Esophagus (tissue), 2 donors: ENCODE measurements around the gene KCNMA1. TPM values are rescaled to one million over a fixed set of nuclear protein-coding genes. Genes with fewer than 3 reads are reported as not detected.

Experiments used
- H3K27ac ChIP-seq, 2 donors: one replicate each; pipeline ENCODE4 v1.5.1; 2013; ENCODE audit warnings: low read depth in 2 of 2, mild to moderate bottlenecking in 2 of 2, inconsistent platforms in 1 of 2, low read length in 1 of 2, moderate library complexity in 1 of 2
- H3K27me3 ChIP-seq, 2 donors: one replicate each; pipeline ENCODE4 v1.6.1; 2013; ENCODE audit warnings: low read length in 2 of 2, control low read depth in 1 of 2, mild to moderate bottlenecking in 1 of 2; ENCODE audit not compliant: insufficient read depth in 2 of 2, control insufficient read depth in 1 of 2
- H3K36me3 ChIP-seq, 2 donors: one replicate each; pipeline ENCODE4 v1.6.1; 2013; ENCODE audit warnings: low read length in 1 of 2; ENCODE audit not compliant: control insufficient read depth in 2 of 2, insufficient read depth in 2 of 2
- H3K4me1 ChIP-seq, 2 donors: one replicate each; pipeline ENCODE4 v1.6.1; 2013; ENCODE audit warnings: low read length in 1 of 2; ENCODE audit not compliant: control insufficient read depth in 2 of 2, insufficient read depth in 2 of 2
- H3K4me3 ChIP-seq, 2 donors: one replicate each; pipeline ENCODE4 v1.5.1; 2013; ENCODE audit warnings: low read length in 2 of 2, mild to moderate bottlenecking in 2 of 2, low read depth in 1 of 2, moderate library complexity in 1 of 2
- H3K9me3 ChIP-seq, 2 donors: one replicate each; pipeline ENCODE4 v1.6.1; 2013; ENCODE audit warnings: mild to moderate bottlenecking in 2 of 2, low read depth in 1 of 2, low read length in 1 of 2, moderate library complexity in 1 of 2; ENCODE audit not compliant: control insufficient read depth in 2 of 2, insufficient read depth in 1 of 2
- WGBS, 2 donors: extraction: QIAGEN DNeasy Blood & Tissue Kit; methylation state at CpG; one replicate each; pipeline ENCODE4 v1.1.7; 2013; 5-methylcytosine and 5-hydroxymethylcytosine counted together
- polyA plus RNA-seq, 2 donors: library from polyadenylated mRNA; stranded (reverse); fragments of 200-250 nt; gene quantifications; one replicate each; pipeline ENCODE4 v1.2.3, GENCODE V29; 2013
- donor health status: healthy with polysubstance abuse.
- donor health status: Bipolar disorder and iron deficiency.

The KCNMA1 gene
- polyA plus RNA-seq, 2 donors = 8.4 to 11.2 TPM

DNA sequence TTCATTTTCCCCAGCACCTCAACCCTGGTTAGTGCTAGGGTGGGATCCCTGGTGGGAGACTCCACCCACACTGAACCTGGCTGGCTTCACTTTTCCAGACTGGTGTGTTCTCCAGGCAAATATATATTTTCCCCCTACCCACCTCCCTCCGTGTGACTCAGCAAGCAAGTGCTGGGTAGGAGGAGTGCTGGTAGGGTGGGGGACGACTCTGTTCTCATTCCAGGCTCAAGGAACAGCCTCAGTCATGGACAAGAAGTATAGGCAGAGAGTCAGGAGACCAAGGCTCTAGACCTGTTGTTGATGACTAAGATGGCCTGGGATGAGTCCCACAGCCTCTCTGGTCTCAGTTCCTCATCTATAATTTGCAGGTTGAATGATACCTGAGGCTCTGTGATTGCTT is 328.1 kb downstream of the KCNMA1 start:
- WGBS, 2 donors = 66 to 81% methylated on average over 2 of the region's 2 CpGs
- H3K4me3 ChIP-seq = no peak overlapping the region
- peaks cover 0 to 2% of the 10 kb centered on the region in 2 donors for H3K9me3 ChIP-seq
- H3K27ac ChIP-seq = no peak overlapping the region
- H3K36me3 ChIP-seq = no peaks in the 10 kb centered on the region
- H3K4me1 ChIP-seq = no peaks in the 10 kb centered on the region
- H3K27me3 ChIP-seq = peaks cover 0 to 2% of the 10 kb centered on the region in 2 donors

DNA sequence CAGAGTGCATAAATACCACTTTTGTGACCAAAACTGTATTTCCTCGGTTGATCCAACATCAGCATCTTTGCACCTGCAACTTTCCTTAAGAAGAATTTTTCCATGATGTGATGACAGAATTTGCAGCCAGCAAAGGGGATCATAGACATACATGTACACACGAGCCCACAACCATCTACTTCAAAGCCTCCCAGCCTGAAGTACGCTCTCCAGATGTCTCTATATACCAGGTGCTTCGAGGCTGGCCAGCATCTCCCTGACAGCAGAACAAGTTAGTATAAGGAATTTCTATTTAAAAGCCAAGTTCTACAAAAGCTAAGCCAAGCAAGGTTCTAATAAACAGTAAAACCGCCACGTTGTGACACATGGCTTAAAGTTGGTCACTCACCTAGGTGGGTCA is 328.5 kb downstream of the KCNMA1 start:
- Histone ChIP-seq H3K27ac (no peak overlapping the region), H3K9me3 (peaks cover 0 to 2% of the 10 kb centered on the region in 2 donors), H3K27me3 (peaks cover 0 to 2% of the 10 kb centered on the region in 2 donors), H3K4me3 (no peak overlapping the region), H3K4me1 (no peaks in the 10 kb centered on the region), H3K36me3 (no peaks in the 10 kb centered on the region)
- 76 to 78% methylated on average over 6 of the region's 6 CpGs for WGBS, 2 donors

DNA sequence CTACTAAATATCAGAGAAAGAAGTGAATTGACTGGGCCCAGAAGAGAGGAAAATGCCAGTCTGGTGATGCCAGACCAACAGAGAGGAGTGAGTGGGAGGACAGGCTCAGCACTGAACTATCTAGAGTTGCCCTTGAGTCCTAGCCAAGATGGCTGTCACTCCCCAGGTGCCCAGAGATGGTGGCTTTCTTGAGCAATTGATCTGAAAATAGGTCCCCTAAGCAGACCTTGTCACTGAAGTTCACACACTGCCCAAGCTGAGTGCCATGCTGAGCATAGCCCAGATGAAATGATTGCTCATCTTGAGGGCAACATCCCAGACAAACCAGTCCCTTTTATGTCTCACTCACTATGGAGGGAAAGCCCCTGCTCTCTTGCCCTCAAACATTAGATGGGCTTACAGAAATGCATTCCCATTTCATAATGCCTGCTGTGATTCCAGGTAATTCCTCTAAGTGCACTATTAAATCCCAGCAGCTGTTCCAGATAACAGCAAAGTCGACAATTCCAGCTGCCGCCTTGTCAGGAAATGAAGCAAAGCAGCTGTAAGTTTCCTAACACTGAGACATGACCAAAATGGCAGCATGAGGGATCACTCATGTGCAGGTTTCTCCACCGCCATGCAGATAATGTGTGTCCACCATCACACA is 329.4 kb downstream of the KCNMA1 start:
- WGBS, 2 donors = 68 to 69% methylated on average over 3 of the region's 3 CpGs
- Histone ChIP-seq H3K27ac (no peak overlapping the region), H3K36me3 (no peaks in the 10 kb centered on the region)

DNA sequence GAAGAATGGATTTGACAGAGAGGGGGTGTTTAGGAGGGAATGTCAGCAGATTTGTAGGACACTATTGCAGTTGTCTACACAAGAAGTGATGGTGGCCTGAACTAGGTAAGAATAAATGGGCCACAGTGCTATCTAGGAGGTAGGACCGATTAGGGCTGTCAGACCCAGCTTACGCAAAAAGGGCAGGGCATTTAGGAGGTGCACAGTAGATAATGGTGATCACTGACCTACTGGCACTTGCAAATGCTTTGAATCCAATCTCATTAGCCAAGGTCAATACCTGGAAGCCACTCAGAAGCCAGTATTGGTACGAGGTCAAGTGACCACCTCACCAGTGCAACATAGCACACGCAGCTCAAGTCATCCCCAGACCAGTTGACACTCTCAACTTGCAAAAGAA is 330.9 kb downstream of the KCNMA1 start:
- Histone ChIP-seq H3K4me3 (no peak overlapping the region), H3K9me3 (peaks cover 0 to 2% of the 10 kb centered on the region in 2 donors), H3K4me1 (no peaks in the 10 kb centered on the region), H3K36me3 (no peaks in the 10 kb centered on the region), H3K27ac (no peak overlapping the region), H3K27me3 (peaks cover 0 to 2% of the 10 kb centered on the region in 2 donors)
- WGBS, 2 donors = 75 to 90% methylated on average over 4 of the region's 4 CpGs

More for the DNA sequence above, 329.4 kb downstream of the KCNMA1 start:
- Histone ChIP-seq H3K9me3 (peaks cover 0 to 2% of the 10 kb centered on the region in 2 donors), H3K4me1 (no peaks in the 10 kb centered on the region), H3K4me3 (no peak overlapping the region), H3K27me3 (peaks cover 0 to 2% of the 10 kb centered on the region in 2 donors)

DNA sequence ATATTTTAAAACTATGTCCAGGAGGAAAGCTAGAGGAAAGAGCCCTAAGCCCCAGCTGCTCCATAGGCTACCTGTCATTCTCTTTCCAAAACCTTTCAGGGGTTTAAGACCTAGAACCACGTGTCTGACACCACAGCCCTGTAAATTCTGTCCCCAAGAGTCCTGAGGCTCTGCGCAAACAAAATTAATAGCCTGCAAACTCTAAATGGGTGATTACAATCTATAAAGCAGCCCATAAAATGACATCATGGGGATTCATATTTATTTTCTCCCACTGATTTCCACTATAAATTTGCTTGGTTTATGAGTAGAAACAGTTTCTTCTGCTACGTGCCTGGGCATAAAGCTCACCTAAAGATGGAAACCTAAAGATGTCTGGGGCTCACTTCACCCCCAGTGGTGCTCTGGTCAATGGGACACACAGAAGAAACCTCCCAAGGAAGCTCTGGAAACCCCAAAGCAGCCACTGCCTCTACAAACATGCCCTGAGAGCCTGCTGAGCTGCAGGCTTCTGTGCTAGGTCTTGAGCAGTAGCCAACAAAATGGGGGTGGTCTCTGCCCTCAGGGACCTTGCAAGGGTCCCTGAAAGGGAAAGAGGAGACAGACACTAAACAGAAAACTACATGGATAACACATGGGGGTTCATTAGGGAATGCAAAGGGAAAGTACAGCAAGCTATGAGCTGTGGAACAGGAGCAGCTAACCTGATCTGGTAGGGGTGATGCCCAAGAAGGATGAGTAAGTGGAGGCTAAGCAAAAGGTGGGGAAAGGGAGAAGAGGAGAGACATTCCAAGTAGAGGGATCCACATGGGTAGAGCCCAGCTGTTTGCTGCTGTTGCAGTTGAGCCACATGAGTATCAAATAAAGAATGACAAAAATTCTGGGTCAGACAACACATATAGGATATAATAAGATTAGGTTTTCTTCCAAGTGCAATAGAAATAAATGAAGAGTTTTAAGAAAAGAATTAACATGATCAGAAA is 331.7 kb downstream of the KCNMA1 start:
- no peak overlapping the region for H3K4me3 ChIP-seq
- no peaks in the 10 kb centered on the region for H3K4me1 ChIP-seq
- peaks cover 0 to 2% of the 10 kb centered on the region in 2 donors for H3K27me3 ChIP-seq
- H3K36me3 ChIP-seq = no peaks in the 10 kb centered on the region
- WGBS, 2 donors = 74 to 84% methylated on average over 3 of the region's 3 CpGs
- H3K27ac ChIP-seq = no peak overlapping the region
- peaks cover 0 to 2% of the 10 kb centered on the region in 2 donors for H3K9me3 ChIP-seq

DNA sequence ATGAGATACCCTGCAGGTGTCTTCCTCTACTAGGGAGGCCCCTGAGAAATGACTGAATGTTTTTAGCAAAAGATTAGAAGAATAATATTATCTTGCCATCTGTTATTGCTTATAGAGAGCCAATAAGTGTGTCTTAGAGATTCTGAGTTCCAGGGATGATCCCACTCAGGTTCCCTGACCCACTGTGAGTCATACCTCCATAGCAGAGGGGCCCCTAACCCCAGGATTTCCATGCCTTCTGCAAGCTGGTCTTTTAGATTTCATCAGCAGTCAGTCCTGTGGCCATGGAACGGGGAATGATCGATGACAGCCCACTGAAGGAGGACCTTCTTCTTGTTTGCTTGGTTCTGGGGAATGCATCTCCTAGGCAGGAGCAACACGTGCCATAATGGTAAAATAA is 333.4 kb downstream of the KCNMA1 start:
- Histone ChIP-seq H3K4me3 (no peak overlapping the region), H3K4me1 (no peaks in the 10 kb centered on the region), H3K36me3 (no peaks in the 10 kb centered on the region), H3K27me3 (peaks cover 0 to 2% of the 10 kb centered on the region in 2 donors), H3K9me3 (peaks cover 0 to 2% of the 10 kb centered on the region in 2 donors), H3K27ac (no peak overlapping the region)
- WGBS, 2 donors = 70 to 84% methylated on average over 3 of the region's 3 CpGs

DNA sequence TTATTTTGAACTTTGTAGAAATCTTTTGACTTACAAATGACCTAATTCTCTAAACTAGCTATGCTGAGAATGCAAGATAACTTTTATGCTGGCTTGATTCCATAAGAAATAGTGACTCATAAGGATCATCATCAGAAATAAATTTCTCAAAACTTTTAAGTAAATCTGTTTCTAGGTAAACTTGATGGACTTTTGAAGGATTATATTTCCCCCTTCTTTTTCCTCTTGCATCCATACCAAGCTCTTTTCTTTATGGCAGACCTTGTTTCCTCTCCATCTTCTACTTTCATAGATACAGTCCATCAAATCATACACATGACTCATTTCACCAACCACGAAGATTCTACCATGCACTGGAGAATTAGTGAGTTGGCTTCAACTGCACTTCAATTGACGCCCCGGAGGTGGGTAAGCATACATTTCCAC is 336.3 kb downstream of the KCNMA1 start:
- no peaks in the 10 kb centered on the region for H3K36me3 ChIP-seq
- H3K27ac ChIP-seq = no peak overlapping the region
- H3K4me3 ChIP-seq = no peak overlapping the region
- 61 to 63% methylated on average over 3 of the region's 3 CpGs for WGBS, 2 donors
- H3K4me1 ChIP-seq = no peaks in the 10 kb centered on the region
- no peaks in the 10 kb centered on the region for H3K9me3 ChIP-seq
- peaks cover 0 to 2% of the 10 kb centered on the region in 2 donors for H3K27me3 ChIP-seq

DNA sequence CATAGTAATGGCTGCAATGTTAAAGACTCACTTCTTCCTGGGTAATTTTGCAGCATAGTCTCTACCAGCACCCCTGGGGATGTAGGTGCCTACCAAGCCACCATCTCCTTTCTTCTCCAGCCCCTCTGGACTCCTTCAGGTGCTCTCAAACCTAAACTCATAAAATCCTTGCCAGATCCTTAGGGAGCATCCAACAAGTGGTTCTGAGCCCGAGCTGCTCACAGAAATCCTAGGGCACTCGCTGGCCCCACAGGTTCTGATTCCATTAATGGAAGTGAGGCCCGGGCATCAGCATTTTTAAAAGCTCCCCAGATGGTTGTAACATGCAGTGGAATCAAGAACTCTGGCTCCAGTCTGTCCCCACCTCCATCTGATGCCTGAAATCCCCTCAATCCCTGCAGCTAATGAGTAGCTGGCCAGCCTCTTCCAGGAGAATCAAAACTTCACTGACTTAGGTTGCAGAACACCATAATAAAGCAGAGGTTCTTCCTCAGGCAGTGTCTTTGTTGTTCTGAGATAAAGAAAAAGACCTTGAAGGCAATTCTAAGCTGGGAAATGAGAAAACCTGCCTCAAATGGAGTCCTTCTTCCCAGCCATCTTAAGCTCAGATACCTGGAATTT is 336.8 kb downstream of the KCNMA1 start:
- no peaks in the 10 kb centered on the region for H3K9me3 ChIP-seq
- H3K4me3 ChIP-seq = no peak overlapping the region
- 81 to 85% methylated on average over 3 of the region's 3 CpGs for WGBS, 2 donors
- no peaks in the 10 kb centered on the region for H3K4me1 ChIP-seq
- no peak overlapping the region for H3K27ac ChIP-seq
- peaks cover 0 to 2% of the 10 kb centered on the region in 2 donors for H3K27me3 ChIP-seq
- no peaks in the 10 kb centered on the region for H3K36me3 ChIP-seq

DNA sequence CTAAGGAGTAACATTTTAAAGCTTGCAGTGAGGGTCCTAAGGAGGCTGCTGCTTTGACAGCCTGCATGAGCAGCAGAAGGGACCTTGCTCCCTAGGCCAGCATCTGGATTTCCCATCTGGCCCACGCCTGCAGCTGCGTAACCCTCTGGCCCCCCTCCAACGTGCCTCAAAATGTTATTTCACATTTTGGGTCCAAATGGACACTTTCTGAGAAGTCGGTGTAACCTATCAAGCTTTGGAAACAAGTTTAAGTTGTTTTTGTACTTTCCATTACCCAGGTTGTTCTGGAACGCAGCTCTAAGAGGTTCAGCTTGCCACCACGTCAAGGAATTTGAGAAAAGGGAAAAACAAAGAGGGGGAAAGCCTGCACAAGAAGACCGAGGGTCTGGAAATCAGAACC is 338.3 kb downstream of the KCNMA1 start:
- Histone ChIP-seq H3K4me3 (no peak overlapping the region), H3K27me3 (no peaks in the 10 kb centered on the region), H3K9me3 (no peaks in the 10 kb centered on the region), H3K4me1 (no peaks in the 10 kb centered on the region), H3K27ac (no peak overlapping the region), H3K36me3 (no peaks in the 10 kb centered on the region)
- 78 to 84% methylated on average over 7 of the region's 7 CpGs for whole genome bisulfite sequencing, 2 donors
